G401.6 (cell line): ENCODE results near the gene TEX55.
"Not testable (repeated sequence)": the region's sequence is repeated elsewhere in the genome, so short reads cannot be mapped to it uniquely, and the experiment has no call there.

Experiments used
- FAIRE-seq: peaks from 2 replicates; lab custom pipeline; 2012; peaks lifted over from hg19 to GRCh38; lab: Jason Lieb, UNC

Gene TEX55

GRCh38 chr3:119160815-119161214 lies 14.8 kb downstream of the TEX55 start:
- FAIRE-seq, result peak; percentile 47

- no peak for FAIRE-seq
These were observed 15.3 kb downstream of the TEX55 start for GRCh38 chr3:119161240-119161639.

GRCh38 chr3:119164745-119165144 lies 18.8 kb downstream of the TEX55 start:
- not testable (repeated sequence) for FAIRE-seq

GRCh38 chr3:119170821-119171220 lies 24.9 kb downstream of the TEX55 start:
- FAIRE-seq, result no peak

GRCh38 chr3:119173325-119173724 lies 27.4 kb downstream of the TEX55 start, which contains the start of gene UPK1B:
TSS of gene UPK1B (plus strand) at chr3:119173598. CDS start at chr3:119186742, 13,144 bp downstream.
- FAIRE-seq, result no peak

GRCh38 chr3:119175872-119176756 lies 30.1 kb downstream of the TEX55 start:
- no peak for FAIRE-seq

GRCh38 chr3:119176778-119177177 lies 30.8 kb downstream of the TEX55 start:
- FAIRE-seq, result no peak

- no peak for FAIRE-seq
These were observed 31.4 kb downstream of the TEX55 start for GRCh38 chr3:119177321-119177720.

- no peak for FAIRE-seq
These were observed 35.8 kb downstream of the TEX55 start for GRCh38 chr3:119181765-119182164.

GRCh38 chr3:119184111-119184510 lies 38.1 kb downstream of the TEX55 start:
- FAIRE-seq, result no peak

GRCh38 chr3:119184796-119185570 lies 39.0 kb downstream of the TEX55 start:
- no peak for FAIRE-seq

- no peak for FAIRE-seq
These were observed 41.3 kb downstream of the TEX55 start for GRCh38 chr3:119187266-119187665.

- no peak for FAIRE-seq
These were observed 45.8 kb downstream of the TEX55 start for GRCh38 chr3:119191800-119192199.

- FAIRE-seq, result no peak
These were observed 48.5 kb downstream of the TEX55 start for GRCh38 chr3:119194237-119195150.

GRCh38 chr3:119195151-119195476 lies 49.1 kb downstream of the TEX55 start:
- FAIRE-seq, result no peak

- FAIRE-seq, result no peak
These were observed 49.9 kb downstream of the TEX55 start for GRCh38 chr3:119195911-119196310.
